ENCODE results near the gene BRPF1. TPM values are rescaled to one million over a fixed set of nuclear protein-coding genes. Genes with fewer than 3 reads are reported as not detected.

BRPF1 gene
- total RNA-seq, 4 donors from 2014 or later = 20.1 to 27.2 (median 22.5) TPM

DNA sequence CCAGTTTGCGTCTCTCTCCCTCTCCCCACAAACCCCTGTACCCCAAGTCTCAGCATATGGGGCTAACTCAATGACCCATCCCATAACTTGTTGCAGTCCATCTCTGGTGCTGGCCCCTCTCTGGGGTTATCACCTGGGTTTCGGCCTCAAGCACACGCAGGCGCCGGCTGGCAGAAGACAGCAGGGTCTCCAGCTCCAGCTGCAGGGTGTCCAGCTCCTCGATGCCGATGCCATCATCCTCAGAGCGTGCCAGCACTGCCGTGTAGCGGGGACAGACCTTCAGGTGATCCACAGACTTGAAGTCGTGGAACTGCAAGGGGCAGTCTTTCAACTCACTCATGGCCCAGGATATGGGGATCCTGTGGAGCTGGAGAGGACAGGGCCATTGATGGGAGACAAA lies 59.6 kb downstream of the BRPF1 start:
- 87 to 94% methylated on average over 11 of the region's 11 CpGs for WGBS, 2 donors
- TF ChIP-seq, protein P1, sequence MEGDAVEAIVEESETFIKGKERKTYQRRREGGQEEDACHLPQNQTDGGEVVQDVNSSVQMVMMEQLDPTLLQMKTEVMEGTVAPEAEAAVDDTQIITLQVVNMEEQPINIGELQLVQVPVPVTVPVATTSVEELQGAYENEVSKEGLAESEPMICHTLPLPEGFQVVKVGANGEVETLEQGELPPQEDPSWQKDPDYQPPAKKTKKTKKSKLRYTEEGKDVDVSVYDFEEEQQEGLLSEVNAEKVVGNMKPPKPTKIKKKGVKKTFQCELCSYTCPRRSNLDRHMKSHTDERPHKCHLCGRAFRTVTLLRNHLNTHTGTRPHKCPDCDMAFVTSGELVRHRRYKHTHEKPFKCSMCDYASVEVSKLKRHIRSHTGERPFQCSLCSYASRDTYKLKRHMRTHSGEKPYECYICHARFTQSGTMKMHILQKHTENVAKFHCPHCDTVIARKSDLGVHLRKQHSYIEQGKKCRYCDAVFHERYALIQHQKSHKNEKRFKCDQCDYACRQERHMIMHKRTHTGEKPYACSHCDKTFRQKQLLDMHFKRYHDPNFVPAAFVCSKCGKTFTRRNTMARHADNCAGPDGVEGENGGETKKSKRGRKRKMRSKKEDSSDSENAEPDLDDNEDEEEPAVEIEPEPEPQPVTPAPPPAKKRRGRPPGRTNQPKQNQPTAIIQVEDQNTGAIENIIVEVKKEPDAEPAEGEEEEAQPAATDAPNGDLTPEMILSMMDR (IDR thresholded peaks at IDR 0.05) = no peak
- TF ChIP-seq POLR2A (IDR thresholded peaks at IDR 0.05) = no peak
- DNase-seq (ENCODE audit: low spot score in 2 of 2) = no peak
- intact Hi-C loops (cut with DNase I; ENCODE audit: low total_unique reads) = no loop called here
- H3K4me3 ChIP-seq (ENCODE audit: low read depth, poor library complexity, severe bottlenecking) = no peak overlapping the region

DNA sequence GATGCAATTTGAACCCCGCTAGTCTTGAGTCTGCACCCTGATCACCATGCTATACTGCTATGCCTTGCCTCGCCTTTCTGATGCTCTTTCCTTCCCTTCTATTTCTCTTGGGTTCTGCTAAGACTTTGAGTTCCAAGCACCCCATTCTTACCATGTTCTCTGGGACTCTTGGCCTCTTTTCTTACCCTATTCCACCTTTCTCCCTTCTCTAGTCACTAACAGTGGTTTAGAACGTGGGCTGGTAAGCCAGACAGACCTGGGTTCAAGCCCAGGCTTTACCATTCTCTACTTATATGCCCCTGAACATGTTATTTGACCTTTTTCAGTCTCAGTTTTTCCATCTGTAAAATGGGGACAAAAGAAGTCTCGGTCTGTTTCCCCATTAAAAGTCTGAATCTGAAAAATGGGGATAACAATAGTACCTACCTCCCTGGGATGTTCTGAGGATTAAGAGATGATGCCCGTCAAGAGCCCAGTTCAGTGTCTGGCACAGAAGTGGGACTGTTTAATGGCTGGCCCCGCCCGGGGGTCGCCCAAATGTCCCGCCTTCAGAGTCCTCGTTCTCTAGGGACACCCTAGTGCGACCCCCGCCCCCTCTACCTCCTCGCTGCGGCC lies 60.4 kb downstream of the BRPF1 start:
- TF ChIP-seq, protein P1 (IDR thresholded peaks at IDR 0.05) = no peak
- TF ChIP-seq POLR2A (IDR thresholded peaks at IDR 0.05) = no peak
- 16 to 29% methylated on average over 7 to 14 of the region's 14 CpGs for WGBS, 2 donors
- peak overlapping the region; percentile 99 for H3K4me3 ChIP-seq (ENCODE audit: low read depth, poor library complexity, severe bottlenecking)
- intact Hi-C loops (cut with DNase I; ENCODE audit: low total_unique reads) = no loop called here
- DNase-seq (ENCODE audit: low spot score in 2 of 2) = no peak

DNA sequence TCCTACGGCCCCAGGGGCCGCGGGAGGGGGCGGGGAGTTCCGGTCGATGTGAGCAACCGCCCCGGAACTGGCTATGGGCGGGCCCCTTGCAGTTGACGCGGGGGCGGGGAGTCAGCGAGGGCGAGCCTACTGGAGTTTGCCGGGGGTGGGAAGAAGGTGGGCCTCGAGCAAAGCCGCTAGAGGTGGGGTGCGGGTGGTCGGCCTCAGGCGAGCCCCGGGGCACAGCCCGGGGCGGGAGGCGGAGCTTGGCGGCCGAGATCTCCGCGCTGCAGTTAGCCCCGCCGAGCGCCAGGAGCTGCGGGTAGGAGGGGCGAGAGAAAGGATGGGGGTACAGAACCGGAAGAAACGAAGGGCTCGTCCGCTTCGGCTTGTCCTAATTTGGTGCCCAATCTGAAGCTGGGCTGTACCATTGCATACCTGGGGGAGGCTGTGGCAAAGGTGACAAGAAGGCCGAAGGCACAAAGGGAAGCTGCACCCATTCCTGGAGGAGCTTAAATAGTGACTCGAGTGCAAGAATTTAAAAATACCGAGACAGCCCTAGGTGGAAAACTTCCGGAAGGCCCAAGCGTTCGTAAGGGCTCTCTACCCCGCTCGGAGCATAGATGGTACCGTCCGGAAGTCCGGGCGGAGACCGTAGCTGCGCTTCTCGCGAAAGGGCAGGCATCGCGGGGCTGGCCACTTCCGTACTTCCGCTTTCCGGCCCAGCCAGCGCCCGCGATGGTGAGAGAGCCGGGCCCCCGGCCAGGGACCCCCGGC lies 61.0 kb downstream of the BRPF1 start, which contains the start of the genes ARPC4 and TADA3:
ARPC4 (plus strand) TSS at position 678 of the 756 bp plus-strand sequence; CDS start at position 718, 40 bp downstream.
TADA3 (minus strand) TSS at position 69 of the 756 bp plus-strand sequence. CDS start 1,007 bp downstream, outside the sequence.
- intact Hi-C loops (cut with DNase I; ENCODE audit: low total_unique reads) = no loop called here
- TF ChIP-seq POLR2A (IDR thresholded peaks at IDR 0.05) = peak in 1 of 2 donors; percentile 17
- TF ChIP-seq, protein P1 (IDR thresholded peaks at IDR 0.05) = no peak
- 0% methylated on average over 51 to 58 of the region's 65 CpGs for WGBS, 2 donors
- H3K4me3 ChIP-seq (ENCODE audit: low read depth, poor library complexity, severe bottlenecking) = peak within 1 kb of the TSS; percentile 99
- DNase-seq (ENCODE audit: low spot score in 2 of 2) = peak; percentile 90 to 98

DNA sequence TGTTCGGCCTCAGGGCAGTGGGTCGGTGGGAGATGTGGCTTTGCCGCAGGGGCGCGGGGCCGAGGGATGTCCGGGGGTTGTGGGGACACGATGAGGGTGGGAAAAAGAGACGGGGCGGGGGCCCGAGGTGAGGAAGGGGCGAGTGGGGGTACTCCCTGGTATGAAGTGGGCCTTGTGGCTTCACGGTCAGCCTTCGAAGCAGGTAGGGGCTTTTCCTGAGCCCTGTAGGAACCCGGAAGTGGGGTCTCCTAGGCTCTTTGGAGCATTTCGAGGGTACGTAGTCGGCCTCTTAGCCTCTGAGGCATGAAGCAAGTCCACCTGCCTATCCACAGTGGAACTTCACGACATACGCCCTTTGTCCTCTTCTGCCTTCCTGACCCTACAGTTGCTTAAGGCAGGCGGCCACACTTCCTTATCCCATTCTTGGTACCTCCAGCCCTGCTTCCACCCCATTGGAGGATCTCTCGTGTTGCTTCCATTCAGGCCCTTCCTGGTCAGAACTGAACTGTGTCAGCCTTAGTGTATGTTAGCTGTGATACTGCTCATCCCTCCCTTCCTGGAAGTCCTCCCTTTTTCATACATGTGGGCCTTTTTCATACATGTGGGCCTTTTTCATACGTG lies 61.7 kb downstream of the BRPF1 start:
- TF ChIP-seq, protein P1 (IDR thresholded peaks at IDR 0.05) = no peak
- TF ChIP-seq POLR2A (IDR thresholded peaks at IDR 0.05) = no peak
- DNase-seq (ENCODE audit: low spot score in 2 of 2) = peak in 1 of 2 donors; percentile 46
- peak overlapping the region; percentile 99 for H3K4me3 ChIP-seq (ENCODE audit: low read depth, poor library complexity, severe bottlenecking)
- intact Hi-C loops (cut with DNase I; ENCODE audit: low total_unique reads) = no loop called here
- WGBS, 2 donors = 0 to 3% methylated on average over 22 to 23 of the region's 23 CpGs

DNA sequence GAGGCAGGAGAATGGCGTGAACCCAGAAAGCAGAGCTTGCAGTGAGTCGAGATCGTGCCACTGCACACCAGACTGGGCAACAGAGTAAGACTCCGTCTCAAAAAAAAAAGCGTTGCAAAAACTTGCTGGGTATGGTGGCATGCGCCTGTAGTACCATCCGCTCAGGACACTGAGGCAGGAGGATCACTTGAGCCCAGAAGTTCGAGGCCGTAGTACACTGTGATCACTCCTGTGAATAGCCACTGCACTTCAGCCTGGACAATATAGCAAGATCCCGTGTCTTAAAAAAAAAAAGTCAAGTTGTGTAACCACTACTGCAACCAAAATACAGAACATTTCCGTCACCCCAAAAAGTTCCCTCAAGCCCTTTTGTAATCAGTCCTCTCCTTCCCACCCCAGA lies 62.9 kb downstream of the BRPF1 start:
- DNase-seq (ENCODE audit: low spot score in 2 of 2) = no peak
- 95 to 97% methylated on average over 11 of the region's 11 CpGs for WGBS, 2 donors
- TF ChIP-seq, protein P1 (IDR thresholded peaks at IDR 0.05) = no peak
- no peak for TF ChIP-seq POLR2A (IDR thresholded peaks at IDR 0.05)
- no peak overlapping the region for H3K4me3 ChIP-seq (ENCODE audit: low read depth, poor library complexity, severe bottlenecking)
- intact Hi-C loops (cut with DNase I; ENCODE audit: low total_unique reads) = no loop called here
